Neuronal stem cell (in vitro differentiated cells): ENCODE measurements around the gene CA9.

ENCODE experiments used
- DNase-seq: peaks from one replicate; pipeline ENCODE4 v3.0.0-alpha.2; 2013; ENCODE audit warnings: low spot score
- H2AFZ ChIP-seq: one replicate; pipeline ENCODE4 v1.6.1; 2013; ENCODE audit warnings: mild to moderate bottlenecking, low read length, inconsistent platforms
- H2AK5ac ChIP-seq: 2 replicates; pipeline ENCODE4 v1.6.1; 2013; ENCODE audit warnings: low read depth, mild to moderate bottlenecking, inconsistent platforms, low read length, moderate library complexity, mixed read lengths
- H2BK120ac ChIP-seq: 2 replicates; pipeline ENCODE4 v1.6.1; 2013; ENCODE audit warnings: low read depth, mild to moderate bottlenecking, inconsistent platforms, low read length, moderate library complexity, mixed read lengths
- H2BK12ac ChIP-seq: one replicate; pipeline ENCODE4 v1.6.1; 2013; ENCODE audit warnings: low read length, inconsistent platforms
- H2BK15ac ChIP-seq: 2 replicates; pipeline ENCODE4 v1.6.1; 2013; ENCODE audit warnings: mild to moderate bottlenecking, low read length, inconsistent platforms, mixed read lengths
- H2BK5ac ChIP-seq: one replicate; pipeline ENCODE4 v1.6.1; 2013; ENCODE audit warnings: inconsistent platforms, mild to moderate bottlenecking, low read length, moderate library complexity
- H3K14ac ChIP-seq: one replicate; pipeline ENCODE4 v1.6.1; 2013; ENCODE audit warnings: low read length, inconsistent platforms
- H3K18ac ChIP-seq: 2 replicates; pipeline ENCODE4 v1.6.1; 2013; ENCODE audit warnings: low read length, inconsistent platforms
- H3K23ac ChIP-seq: 2 replicates; pipeline ENCODE4 v1.6.1; 2013; ENCODE audit warnings: low read depth, mild to moderate bottlenecking, mixed read lengths, low read length, inconsistent platforms; ENCODE audit not compliant: poor library complexity
- H3K27ac ChIP-seq: replicated peaks from 3 replicates; pipeline ENCODE4 v1.5.1; 2013; ENCODE audit warnings: low read length, inconsistent platforms
- H3K27me3 ChIP-seq, 3 experiments: 2 replicates each; pipeline ENCODE4 v1.6.1; 2013; ENCODE audit warnings: low read length in 3 of 3, mild to moderate bottlenecking in 2 of 3, inconsistent platforms in 1 of 3, low read depth in 1 of 3, mixed read lengths in 1 of 3, moderate library complexity in 1 of 3; ENCODE audit not compliant: control insufficient read depth in 3 of 3, insufficient read depth in 3 of 3
- H3K36me3 ChIP-seq, 2 donors: replicated peaks in 1 of 2; 2 replicates each; pipeline ENCODE4 v1.6.1; 2013; ENCODE audit warnings: low read length in 2 of 2; ENCODE audit not compliant: control insufficient read depth in 2 of 2, insufficient read depth in 2 of 2
- H3K4ac ChIP-seq: 2 replicates; pipeline ENCODE4 v1.6.1; 2013; ENCODE audit warnings: inconsistent platforms, mild to moderate bottlenecking, low read length, moderate library complexity
- H3K4me1 ChIP-seq, 2 donors: 1 replicate in 1 of 2; 2 replicates in 1 of 2; pipeline ENCODE4 v1.6.1; 2013; ENCODE audit warnings: low read length in 2 of 2, low read depth in 1 of 2; ENCODE audit not compliant: control insufficient read depth in 2 of 2, insufficient read depth in 1 of 2
- H3K4me2 ChIP-seq: one replicate; pipeline ENCODE4 v1.6.1; 2013; ENCODE audit warnings: mild to moderate bottlenecking, low read length, inconsistent platforms; ENCODE audit not compliant: insufficient read depth, poor library complexity, severe bottlenecking
- H3K4me3 ChIP-seq, 2 donors: 2 replicates each; pipeline ENCODE4 v1.5.1; 2013; ENCODE audit warnings: low read length in 2 of 2, mild to moderate bottlenecking in 2 of 2, inconsistent platforms in 1 of 2, moderate library complexity in 1 of 2
- H3K79me1 ChIP-seq: one replicate; pipeline ENCODE4 v1.6.1; 2013; ENCODE audit warnings: low read depth, mild to moderate bottlenecking, inconsistent platforms, low read length, moderate library complexity
- H3K9ac ChIP-seq: one replicate; pipeline ENCODE4 v1.6.1; 2013; ENCODE audit warnings: mild to moderate bottlenecking, low read depth, low read length, inconsistent platforms; ENCODE audit not compliant: poor library complexity
- H3K9me3 ChIP-seq, 2 donors: replicated peaks in 1 of 2; 2 replicates each; pipeline versions ENCODE3 to v1.6.1; 2013; ENCODE audit warnings: low read length in 2 of 2, mild to moderate bottlenecking in 2 of 2, inconsistent platforms in 1 of 2, low read depth in 1 of 2, mixed read lengths in 1 of 2, moderate library complexity in 1 of 2; ENCODE audit not compliant: control insufficient read depth in 2 of 2, insufficient read depth in 1 of 2
- H4K8ac ChIP-seq: one replicate; pipeline ENCODE4 v1.6.1; 2013; ENCODE audit warnings: low read depth, mild to moderate bottlenecking, inconsistent platforms, low read length, moderate library complexity
- H4K91ac ChIP-seq: one replicate; pipeline ENCODE4 v1.6.1; 2013; ENCODE audit warnings: low read length, low read depth, mild to moderate bottlenecking, inconsistent platforms; ENCODE audit not compliant: poor library complexity
- WGBS, 2 donors: extraction: QIAGEN DNeasy Blood & Tissue Kit; methylation state at CpG; one replicate each; pipeline ENCODE4 v1.1.7; 2013; ENCODE audit warnings: missing lambda C conversion rate in 2 of 2, mixed read lengths in 1 of 2; ENCODE audit not compliant: insufficient read length in 2 of 2, insufficient replicate concordance in 1 of 2; ENCODE audit errors: extremely low coverage in 2 of 2; 5-methylcytosine and 5-hydroxymethylcytosine counted together

The CA9 gene

DNA sequence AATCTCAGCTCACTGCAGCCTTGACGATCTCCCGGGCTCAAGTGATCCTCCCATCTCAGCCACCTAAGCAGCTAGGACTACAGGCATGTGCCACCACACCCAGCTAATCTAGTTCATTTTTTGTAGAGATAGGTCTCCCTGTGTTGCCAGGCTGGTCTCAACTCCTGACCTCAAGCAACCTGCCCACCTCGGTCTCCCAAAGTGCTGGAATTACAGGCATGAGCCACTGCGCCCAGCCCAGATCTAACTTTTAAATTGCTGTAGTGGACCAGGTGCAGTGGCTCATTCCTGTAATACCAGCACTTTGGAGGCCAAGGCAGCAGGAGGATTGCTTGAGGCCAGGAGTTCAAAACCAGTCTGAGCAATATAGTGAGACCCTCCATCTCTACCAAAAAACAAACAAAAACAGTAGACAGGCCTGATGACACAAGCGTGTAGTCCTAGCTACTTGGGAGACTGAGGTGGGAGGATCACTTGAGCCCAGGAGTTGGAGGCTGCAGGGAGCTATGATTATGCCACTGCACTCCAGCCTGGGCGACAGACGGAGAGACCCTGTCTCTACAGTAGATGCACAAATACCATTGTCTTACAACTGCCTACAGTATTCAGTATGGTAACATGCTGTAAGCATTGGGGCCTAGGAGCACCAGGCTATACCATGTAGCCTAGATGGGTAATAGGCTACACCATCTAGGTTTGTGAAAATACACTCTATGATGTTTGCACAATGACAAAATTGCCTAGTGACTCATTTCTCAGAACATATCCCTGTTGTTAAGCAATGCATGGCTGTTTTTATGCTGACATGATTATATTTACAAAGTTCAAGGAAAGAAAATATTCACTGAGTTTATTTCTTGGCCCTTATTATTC lies 21.5 kb upstream of the CA9 start:
- no CpG with 5 or more reads among the region's 7 CpGs for WGBS, 2 donors
- no peaks in the 10 kb centered on the region for H3K79me1 ChIP-seq
- no peak overlapping the region for H4K8ac ChIP-seq
- no peak overlapping the region for H2BK15ac ChIP-seq
- H3K27me3 ChIP-seq = no peaks in the 10 kb centered on the region
- no peak overlapping the region for H2AFZ ChIP-seq
- no peaks in the 10 kb centered on the region for H3K9me3 ChIP-seq
- H2AK5ac ChIP-seq = no peak overlapping the region
- H3K18ac ChIP-seq = no peak overlapping the region
- H3K9ac ChIP-seq = no peak overlapping the region
- H4K91ac ChIP-seq = no peak overlapping the region
- H2BK12ac ChIP-seq = no peak overlapping the region
- no peaks in the 10 kb centered on the region for H3K36me3 ChIP-seq
- H3K27ac ChIP-seq = no peak overlapping the region
- no peak overlapping the region for H3K14ac ChIP-seq
- peaks cover 3 to 5% of the 10 kb centered on the region in 2 donors for H3K4me1 ChIP-seq
- H3K4me2 ChIP-seq = no peak overlapping the region
- H2BK5ac ChIP-seq = no peak overlapping the region
- H3K23ac ChIP-seq = no peak overlapping the region
- no peak overlapping the region for H3K4ac ChIP-seq
- no peak overlapping the region for H2BK120ac ChIP-seq
- no peak overlapping the region for H3K4me3 ChIP-seq
- no peak for DNase-seq

DNA sequence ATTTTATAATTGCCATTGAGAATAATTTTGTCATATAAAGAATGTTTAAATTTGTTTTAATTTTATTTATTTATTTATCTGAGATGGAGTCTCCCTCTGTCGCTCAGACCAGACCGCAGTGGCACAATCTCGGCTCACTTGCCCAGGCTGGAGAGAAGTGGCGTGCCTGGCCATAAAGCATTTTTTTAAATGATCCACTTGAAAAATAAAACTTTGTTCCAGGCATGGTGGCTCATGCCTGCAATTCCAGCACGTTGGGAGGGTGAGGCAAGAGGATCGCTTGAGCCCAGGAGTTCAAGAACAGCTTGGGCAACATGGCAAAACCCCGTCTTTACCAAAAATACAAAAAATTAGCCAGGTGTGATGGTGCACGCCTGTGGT lies 20.9 kb upstream of the CA9 start:
- H2BK5ac ChIP-seq = no peak overlapping the region
- no CpG with 5 or more reads among the region's 8 CpGs for WGBS, 2 donors
- no peak for DNase-seq
- H3K27ac ChIP-seq = no peak overlapping the region
- no peak overlapping the region for H3K23ac ChIP-seq
- no peak overlapping the region for H3K9ac ChIP-seq
- no peak overlapping the region for H2BK120ac ChIP-seq
- H3K4me1 ChIP-seq = peaks cover 3 to 6% of the 10 kb centered on the region in 2 donors
- no peak overlapping the region for H3K14ac ChIP-seq
- H2AK5ac ChIP-seq = no peak overlapping the region
- H3K36me3 ChIP-seq = no peaks in the 10 kb centered on the region
- H4K8ac ChIP-seq = no peak overlapping the region
- H2AFZ ChIP-seq = no peak overlapping the region
- no peak overlapping the region for H2BK12ac ChIP-seq
- H3K18ac ChIP-seq = no peak overlapping the region
- H3K4me3 ChIP-seq = no peak overlapping the region
- no peak overlapping the region for H3K4ac ChIP-seq
- no peak overlapping the region for H2BK15ac ChIP-seq
- H3K27me3 ChIP-seq = no peaks in the 10 kb centered on the region
- no peak overlapping the region for H4K91ac ChIP-seq
- H3K4me2 ChIP-seq = no peak overlapping the region
- H3K9me3 ChIP-seq = no peaks in the 10 kb centered on the region
- H3K79me1 ChIP-seq = no peaks in the 10 kb centered on the region

DNA sequence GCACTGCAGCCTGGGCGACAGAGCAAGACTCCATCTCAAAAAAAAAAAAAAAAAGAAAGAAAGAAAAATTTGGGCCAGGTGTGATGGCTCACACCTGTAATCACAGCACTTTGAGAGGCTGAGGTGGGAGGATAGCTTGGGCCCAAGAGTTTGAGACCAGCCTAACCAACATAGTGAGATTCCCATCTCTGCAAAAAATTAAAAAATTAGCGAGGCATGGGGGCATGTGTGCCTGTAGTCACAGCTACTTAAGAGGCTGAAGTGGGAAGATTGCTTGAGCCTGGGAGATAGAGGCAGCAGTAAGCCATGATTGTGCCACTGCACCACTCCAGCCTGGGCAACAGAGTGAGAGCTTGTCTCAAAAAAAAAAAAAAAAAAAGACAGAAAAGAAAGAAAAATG lies 20.1 kb upstream of the CA9 start:
- no peak overlapping the region for H2BK15ac ChIP-seq
- H3K9ac ChIP-seq = no peak overlapping the region
- H3K27me3 ChIP-seq = no peaks in the 10 kb centered on the region
- no peak overlapping the region for H3K4me3 ChIP-seq
- H2AFZ ChIP-seq = no peak overlapping the region
- no peak overlapping the region for H2AK5ac ChIP-seq
- H4K8ac ChIP-seq = no peak overlapping the region
- H3K27ac ChIP-seq = no peak overlapping the region
- no peaks in the 10 kb centered on the region for H3K9me3 ChIP-seq
- no peak overlapping the region for H2BK120ac ChIP-seq
- no peaks in the 10 kb centered on the region for H3K36me3 ChIP-seq
- no peak overlapping the region for H3K18ac ChIP-seq
- WGBS, 2 donors = no CpG with 5 or more reads among the region's 2 CpGs
- H3K4me1 ChIP-seq = peaks cover 3 to 6% of the 10 kb centered on the region in 2 donors
- no peak overlapping the region for H3K4me2 ChIP-seq
- no peak overlapping the region for H2BK5ac ChIP-seq
- no peak overlapping the region for H3K14ac ChIP-seq
- H2BK12ac ChIP-seq = no peak overlapping the region
- DNase-seq = no peak
- no peak overlapping the region for H4K91ac ChIP-seq
- H3K23ac ChIP-seq = no peak overlapping the region
- no peaks in the 10 kb centered on the region for H3K79me1 ChIP-seq
- H3K4ac ChIP-seq = no peak overlapping the region

DNA sequence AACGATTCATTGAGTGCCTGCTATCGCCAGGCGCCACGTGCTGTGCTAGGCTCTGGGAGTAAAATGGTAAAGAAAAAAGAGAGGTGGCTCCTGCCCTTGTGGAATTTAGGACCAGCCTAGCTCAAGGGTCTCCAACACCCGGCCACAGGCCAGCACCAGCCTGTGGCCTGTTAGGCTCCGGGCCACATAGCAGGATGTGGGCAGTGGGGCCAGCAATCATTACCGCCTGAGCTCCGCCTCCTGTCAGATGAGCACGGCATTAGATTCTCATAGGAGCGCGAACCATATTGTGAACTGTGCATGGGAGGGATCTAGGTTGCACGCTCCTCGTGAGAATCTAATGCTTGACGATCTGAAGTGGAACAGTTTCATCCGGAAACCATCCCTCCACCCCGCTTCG lies 17.4 kb upstream of the CA9 start:
- Histone ChIP-seq H3K79me1 (no peaks in the 10 kb centered on the region), H3K14ac (no peak overlapping the region), H3K27me3 (no peaks in the 10 kb centered on the region), H3K4me3 (peak overlapping the region in 1 of 2 donors; percentile 21), H3K23ac (no peak overlapping the region), H4K91ac (no peak overlapping the region), H3K27ac (no peak overlapping the region), H3K9me3 (no peaks in the 10 kb centered on the region), H2AFZ (peak overlapping the region; percentile 38), H3K18ac (no peak overlapping the region), H3K36me3 (peaks cover 11 to 17% of the 10 kb centered on the region in 2 donors), H2BK15ac (no peak overlapping the region), H3K4ac (no peak overlapping the region), H2BK5ac (no peak overlapping the region), H4K8ac (no peak overlapping the region), H3K9ac (peak overlapping the region; percentile 34), H2BK12ac (no peak overlapping the region), H2BK120ac (no peak overlapping the region), H3K4me2 (no peak overlapping the region), H3K4me1 (peaks cover 2 to 4% of the 10 kb centered on the region in 2 donors), H2AK5ac (no peak overlapping the region)
- no peak for DNase-seq
- no CpG with 5 or more reads among the region's 17 CpGs for WGBS, 2 donors
